ENCODE data around the gene PDE3B. TPM values are rescaled to one million over a fixed set of nuclear protein-coding genes. Genes with fewer than 3 reads are reported as not detected.

The PDE3B gene
- total RNA-seq, 1 experiment from 2014 or later: 0.03 TPM

- peaks cover 5% of the 10 kb centered on the region; the same call in 1 of the 2 replicates for H3K27me3 ChIP-seq (replicated peaks)
- no peaks in the 10 kb centered on the region; the same call in 1 of the 2 replicates for H3K9me3 ChIP-seq (replicated peaks)
- DNase-seq (ENCODE audit: low read depth in 1 of 2, low spot score in 2 of 2): peak; percentile 88 to 96
- peak overlapping the region; percentile 47 for H3K4me3 ChIP-seq
- no peak overlapping the region for H3K27ac ChIP-seq
- peaks cover 19% of the 10 kb centered on the region for H3K4me1 ChIP-seq (replicated peaks)
- H3K36me3 ChIP-seq: no peaks in the 10 kb centered on the region
Observed at GRCh38 chr11:14891143-14892035, 247.8 kb downstream of the PDE3B start.

- Histone ChIP-seq H3K36me3 (no peaks in the 10 kb centered on the region), H3K4me1 (replicated peaks) (peaks cover 19% of the 10 kb centered on the region), H3K9me3 (replicated peaks) (no peaks in the 10 kb centered on the region; the same call in 1 of the 2 replicates), H3K27ac (no peak within 1 kb of the TSS), H3K4me3 (peak within 1 kb of the TSS; percentile 47), H3K27me3 (replicated peaks) (peaks cover 5% of the 10 kb centered on the region; the same call in 1 of the 2 replicates)
- DNase-seq (ENCODE audit: low read depth in 1 of 2, low spot score in 2 of 2): peak; percentile 95 to 98
Observed at GRCh38 chr11:14892036-14892556, 248.5 kb downstream of the PDE3B start, which contains the start of gene CYP2R1. CYP2R1 (minus strand) TSS chr11:14892231; CDS start chr11:14892205, 26 bp downstream.

GRCh38 chr11:14892577-14892976, 249.0 kb downstream of the PDE3B start:
- Histone ChIP-seq H3K27ac (no peak overlapping the region), H3K4me1 (replicated peaks) (peaks cover 19% of the 10 kb centered on the region), H3K4me3 (peak overlapping the region; percentile 47), H3K27me3 (replicated peaks) (peaks cover 5% of the 10 kb centered on the region; the same call in 1 of the 2 replicates), H3K36me3 (no peaks in the 10 kb centered on the region), H3K9me3 (replicated peaks) (no peaks in the 10 kb centered on the region; the same call in 1 of the 2 replicates)
- no peak for DNase-seq (ENCODE audit: low read depth in 1 of 2, low spot score in 2 of 2)

- Histone ChIP-seq H3K36me3 (no peaks in the 10 kb centered on the region), H3K4me3 (no peak overlapping the region), H3K27me3 (replicated peaks) (peaks cover 7% of the 10 kb centered on the region; the same call in 1 of the 2 replicates), H3K4me1 (replicated peaks) (peaks cover 19% of the 10 kb centered on the region), H3K27ac (no peak overlapping the region), H3K9me3 (replicated peaks) (no peaks in the 10 kb centered on the region; the same call in 1 of the 2 replicates)
- no peak for DNase-seq (ENCODE audit: low read depth in 1 of 2, low spot score in 2 of 2)
Observed at GRCh38 chr11:14894657-14895598, 251.3 kb downstream of the PDE3B start.

GRCh38 chr11:14898355-14898754, 254.8 kb downstream of the PDE3B start:
- Histone ChIP-seq H3K27me3 (replicated peaks) (0 out of 2 replicates have a peak, but pooled peaks cover 2% of the 10 kb centered on the region), H3K36me3 (no peaks in the 10 kb centered on the region), H3K4me3 (no peak overlapping the region), H3K27ac (no peak overlapping the region), H3K4me1 (replicated peaks) (no peaks in the 10 kb centered on the region), H3K9me3 (replicated peaks) (no peaks in the 10 kb centered on the region)
- DNase-seq (ENCODE audit: low read depth in 1 of 2, low spot score in 2 of 2): no peak

GRCh38 chr11:14898906-14899305, 255.3 kb downstream of the PDE3B start:
- DNase-seq (ENCODE audit: low read depth in 1 of 2, low spot score in 2 of 2): no peak
- Histone ChIP-seq H3K36me3 (no peaks in the 10 kb centered on the region), H3K4me3 (no peak overlapping the region), H3K27me3 (replicated peaks) (0 out of 2 replicates have a peak, but pooled peaks cover 2% of the 10 kb centered on the region), H3K27ac (no peak overlapping the region), H3K4me1 (replicated peaks) (no peaks in the 10 kb centered on the region), H3K9me3 (replicated peaks) (no peaks in the 10 kb centered on the region)

GRCh38 chr11:14902650-14903350, 259.2 kb downstream of the PDE3B start:
- no peak overlapping the region for H3K27ac ChIP-seq

GRCh38 chr11:14904745-14905103, 261.1 kb downstream of the PDE3B start:
- Histone ChIP-seq H3K4me1 (replicated peaks) (no peaks in the 10 kb centered on the region), H3K27me3 (replicated peaks) (peaks cover 6% of the 10 kb centered on the region; the same call in 1 of the 2 replicates), H3K36me3 (no peaks in the 10 kb centered on the region), H3K27ac (no peak overlapping the region), H3K4me3 (no peak overlapping the region), H3K9me3 (replicated peaks) (no peaks in the 10 kb centered on the region; the same call in 1 of the 2 replicates)
- no peak for DNase-seq (ENCODE audit: low read depth in 1 of 2, low spot score in 2 of 2)

More at GRCh38 chr11:14902650-14903350, 259.2 kb downstream of the PDE3B start:
- H3K36me3 ChIP-seq: no peaks in the 10 kb centered on the region
- DNase-seq (ENCODE audit: low read depth in 1 of 2, low spot score in 2 of 2): no peak
- H3K9me3 ChIP-seq (replicated peaks): no peaks in the 10 kb centered on the region
- no peak overlapping the region for H3K4me3 ChIP-seq
- H3K27me3 ChIP-seq (replicated peaks): 0 out of 2 replicates have a peak, but pooled peaks cover 2% of the 10 kb centered on the region
- no peaks in the 10 kb centered on the region for H3K4me1 ChIP-seq (replicated peaks)

GRCh38 chr11:14905104-14906033, 261.8 kb downstream of the PDE3B start:
- H3K36me3 ChIP-seq: no peaks in the 10 kb centered on the region
- no peaks in the 10 kb centered on the region for H3K4me1 ChIP-seq (replicated peaks)
- no peak overlapping the region for H3K4me3 ChIP-seq
- H3K9me3 ChIP-seq (replicated peaks): no peaks in the 10 kb centered on the region; the same call in 1 of the 2 replicates
- H3K27ac ChIP-seq: no peak overlapping the region
- H3K27me3 ChIP-seq (replicated peaks): peaks cover 7% of the 10 kb centered on the region; the same call in 1 of the 2 replicates
- no peak for DNase-seq (ENCODE audit: low read depth in 1 of 2, low spot score in 2 of 2)

- no peak overlapping the region for H3K27ac ChIP-seq
- no peaks in the 10 kb centered on the region for H3K4me1 ChIP-seq (replicated peaks)
- H3K9me3 ChIP-seq (replicated peaks): no peaks in the 10 kb centered on the region; the same call in 1 of the 2 replicates
- H3K27me3 ChIP-seq (replicated peaks): peaks cover 9% of the 10 kb centered on the region; the same call in 1 of the 2 replicates
- no peak for DNase-seq (ENCODE audit: low read depth in 1 of 2, low spot score in 2 of 2)
- no peaks in the 10 kb centered on the region for H3K36me3 ChIP-seq
- no peak overlapping the region for H3K4me3 ChIP-seq
Observed at GRCh38 chr11:14906578-14906977, 263.0 kb downstream of the PDE3B start.

- Histone ChIP-seq H3K27me3 (replicated peaks) (peaks cover 9% of the 10 kb centered on the region; the same call in 1 of the 2 replicates), H3K4me1 (replicated peaks) (no peaks in the 10 kb centered on the region), H3K9me3 (replicated peaks) (no peaks in the 10 kb centered on the region; the same call in 1 of the 2 replicates), H3K36me3 (no peaks in the 10 kb centered on the region), H3K4me3 (no peak overlapping the region), H3K27ac (no peak overlapping the region)
- no peak for DNase-seq (ENCODE audit: low read depth in 1 of 2, low spot score in 2 of 2)
Observed at GRCh38 chr11:14906993-14907392, 263.4 kb downstream of the PDE3B start.

All from SJSA1 (cell line).